Measurements from ENCODE around the gene IKZF1. TPM values are rescaled to one million over a fixed set of nuclear protein-coding genes. Genes with fewer than 3 reads are reported as not detected.

IKZF1 gene
- total RNA-seq, 1 experiment from 2014 or later, result 3.7 TPM

DNA sequence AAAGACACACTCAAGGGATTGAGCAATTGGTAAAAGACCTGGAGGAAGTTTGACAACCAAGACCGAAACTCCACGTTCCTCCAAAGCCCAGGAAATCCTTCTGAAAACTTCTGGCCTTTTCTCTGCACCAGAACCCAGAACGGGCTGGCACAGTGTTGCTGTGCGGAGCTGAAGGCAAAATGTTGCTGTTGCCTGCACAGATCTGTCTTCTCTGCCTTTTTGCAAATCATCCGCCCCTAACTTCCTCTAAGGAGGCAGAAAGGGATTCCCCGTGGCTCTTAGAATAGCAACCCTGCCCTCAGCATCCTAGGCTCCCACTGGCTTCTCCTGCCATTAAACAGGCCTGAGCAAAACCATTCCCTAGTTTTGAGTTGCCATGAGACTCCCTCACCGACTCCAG lies 100.7 kb downstream of the IKZF1 start:
- Histone ChIP-seq H3K4me1 (ENCODE audit: insufficient read depth, low read length, poor library complexity, severe bottlenecking) (no peaks in the 10 kb centered on the region), H3K9me3 (ENCODE audit: low read depth, low read length, poor library complexity, severe bottlenecking) (no peaks in the 10 kb centered on the region), H3K36me3 (ENCODE audit: insufficient read depth, low read length, poor library complexity, severe bottlenecking) (no peaks in the 10 kb centered on the region), H3K4me3 (ENCODE audit: low read depth, low read length, poor library complexity, severe bottlenecking) (no peak overlapping the region), H3K27ac (ENCODE audit: low read depth, low read length, poor library complexity, severe bottlenecking) (no peak overlapping the region), H3K27me3 (replicated peaks; ENCODE audit: insufficient read depth, low read depth, low read length, poor library complexity) (peaks cover 60% of the 10 kb centered on the region)
- DNase-seq (ENCODE audit: low spot score), result no peak
- BruUV-seq (replicated peaks), result no TSS peak
- POLR2A ChIA-PET (ENCODE audit: low non-redundant PET), result no interaction called here
- CTCF ChIA-PET, result interaction anchor here (0.6 kb wide), 2 partner anchors 191 to 446 kb away, joined by 3 to 6 read pairs; no protein-coding TSS in a partner anchor
- intact Hi-C loops (cut with micrococcal nuclease; ENCODE audit: unreplicated experiment), result no loop called here
- TF ChIP-seq, protein P1, sequence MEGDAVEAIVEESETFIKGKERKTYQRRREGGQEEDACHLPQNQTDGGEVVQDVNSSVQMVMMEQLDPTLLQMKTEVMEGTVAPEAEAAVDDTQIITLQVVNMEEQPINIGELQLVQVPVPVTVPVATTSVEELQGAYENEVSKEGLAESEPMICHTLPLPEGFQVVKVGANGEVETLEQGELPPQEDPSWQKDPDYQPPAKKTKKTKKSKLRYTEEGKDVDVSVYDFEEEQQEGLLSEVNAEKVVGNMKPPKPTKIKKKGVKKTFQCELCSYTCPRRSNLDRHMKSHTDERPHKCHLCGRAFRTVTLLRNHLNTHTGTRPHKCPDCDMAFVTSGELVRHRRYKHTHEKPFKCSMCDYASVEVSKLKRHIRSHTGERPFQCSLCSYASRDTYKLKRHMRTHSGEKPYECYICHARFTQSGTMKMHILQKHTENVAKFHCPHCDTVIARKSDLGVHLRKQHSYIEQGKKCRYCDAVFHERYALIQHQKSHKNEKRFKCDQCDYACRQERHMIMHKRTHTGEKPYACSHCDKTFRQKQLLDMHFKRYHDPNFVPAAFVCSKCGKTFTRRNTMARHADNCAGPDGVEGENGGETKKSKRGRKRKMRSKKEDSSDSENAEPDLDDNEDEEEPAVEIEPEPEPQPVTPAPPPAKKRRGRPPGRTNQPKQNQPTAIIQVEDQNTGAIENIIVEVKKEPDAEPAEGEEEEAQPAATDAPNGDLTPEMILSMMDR (conservative IDR thresholded peaks at IDR 0.05; ENCODE audit: low read depth, low read length), result no peak
- no peak for TF ChIP-seq EZH2 (IDR thresholded peaks at IDR 0.05; ENCODE audit: borderline replicate concordance, low read depth, low read length, poor library complexity, severe bottlenecking)

DNA sequence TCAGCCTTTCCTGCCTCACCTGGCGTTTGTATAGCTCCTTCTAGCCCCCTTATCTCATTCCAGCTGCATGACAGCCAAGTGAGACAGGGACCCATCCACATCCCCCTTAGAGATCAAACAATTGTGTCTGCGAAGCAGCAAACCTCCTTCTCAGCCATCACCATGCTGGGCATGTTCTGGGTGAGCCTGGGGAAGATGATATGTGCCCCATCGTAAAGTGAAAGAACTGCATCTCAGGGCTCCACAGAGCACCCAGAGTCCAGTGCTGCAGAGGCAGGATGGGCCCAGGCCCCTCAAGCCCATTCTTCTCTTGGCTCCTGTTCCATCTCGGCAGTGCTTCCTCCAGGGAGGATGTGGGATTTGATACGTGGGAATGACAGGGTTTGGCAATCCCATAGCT lies 102.4 kb downstream of the IKZF1 start:
- Histone ChIP-seq H3K27ac (ENCODE audit: low read depth, low read length, poor library complexity, severe bottlenecking) (no peak overlapping the region), H3K36me3 (ENCODE audit: insufficient read depth, low read length, poor library complexity, severe bottlenecking) (no peaks in the 10 kb centered on the region), H3K27me3 (replicated peaks; ENCODE audit: insufficient read depth, low read depth, low read length, poor library complexity) (peaks cover 43% of the 10 kb centered on the region), H3K9me3 (ENCODE audit: low read depth, low read length, poor library complexity, severe bottlenecking) (no peaks in the 10 kb centered on the region), H3K4me3 (ENCODE audit: low read depth, low read length, poor library complexity, severe bottlenecking) (no peak overlapping the region), H3K4me1 (ENCODE audit: insufficient read depth, low read length, poor library complexity, severe bottlenecking) (no peaks in the 10 kb centered on the region)
- POLR2A ChIA-PET (ENCODE audit: low non-redundant PET), result no interaction called here
- no peak for DNase-seq (ENCODE audit: low spot score)
- intact Hi-C loops (cut with micrococcal nuclease; ENCODE audit: unreplicated experiment), result no loop called here
- CTCF ChIA-PET, result no interaction called here
- no peak for TF ChIP-seq EZH2 (IDR thresholded peaks at IDR 0.05; ENCODE audit: borderline replicate concordance, low read depth, low read length, poor library complexity, severe bottlenecking)
- TF ChIP-seq, protein P1 (conservative IDR thresholded peaks at IDR 0.05; ENCODE audit: low read depth, low read length), result no peak
- BruUV-seq (replicated peaks), result no TSS peak

DNA sequence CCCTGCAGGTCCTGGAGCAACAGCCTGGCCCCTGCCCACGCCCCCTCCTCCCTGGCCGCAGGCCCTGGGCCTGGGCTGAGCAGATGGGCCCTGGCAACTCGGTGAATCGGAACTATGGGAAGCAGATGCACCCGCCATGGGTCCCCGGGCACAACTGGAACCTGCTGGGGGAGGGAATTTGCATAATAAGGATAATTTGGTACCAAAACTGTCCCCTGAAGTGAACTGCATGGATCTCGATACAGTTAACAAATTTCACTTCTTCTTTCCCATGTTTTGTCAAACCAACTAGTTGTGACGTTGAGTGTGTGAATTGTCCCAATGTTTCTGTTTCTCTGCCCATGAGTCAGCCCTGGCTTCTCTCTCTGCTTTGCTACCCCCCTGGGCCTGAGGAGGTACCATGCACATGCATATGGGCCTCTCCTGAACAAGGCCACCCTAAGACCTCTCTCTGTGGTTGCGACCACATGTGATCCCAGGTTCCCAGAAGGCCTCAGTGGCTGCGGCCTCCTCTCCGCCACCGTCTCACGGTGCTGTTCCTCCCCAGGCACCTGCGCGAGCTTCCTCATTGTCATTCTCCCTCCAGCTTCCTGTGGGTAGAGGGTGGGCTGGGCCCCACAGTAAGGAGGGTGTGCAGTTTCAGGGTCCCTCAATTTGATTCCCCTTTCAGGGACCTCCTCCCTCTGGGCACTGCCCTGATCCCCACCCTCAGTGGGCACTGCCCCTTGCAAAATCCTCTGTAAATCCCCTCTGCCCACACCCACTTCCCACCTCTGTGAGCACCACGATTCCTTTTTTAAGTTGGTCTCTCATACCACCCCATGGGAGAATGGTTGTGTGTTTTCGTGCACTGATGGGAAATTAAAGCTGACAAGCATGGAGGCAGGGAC lies 105.6 kb downstream of the IKZF1 start:
- Histone ChIP-seq H3K4me3 (ENCODE audit: low read depth, low read length, poor library complexity, severe bottlenecking) (no peak overlapping the region), H3K27me3 (replicated peaks; ENCODE audit: insufficient read depth, low read depth, low read length, poor library complexity) (peaks cover 13% of the 10 kb centered on the region), H3K27ac (ENCODE audit: low read depth, low read length, poor library complexity, severe bottlenecking) (no peak overlapping the region), H3K9me3 (ENCODE audit: low read depth, low read length, poor library complexity, severe bottlenecking) (no peaks in the 10 kb centered on the region), H3K36me3 (ENCODE audit: insufficient read depth, low read length, poor library complexity, severe bottlenecking) (no peaks in the 10 kb centered on the region), H3K4me1 (ENCODE audit: insufficient read depth, low read length, poor library complexity, severe bottlenecking) (no peaks in the 10 kb centered on the region)
- ChIA-PET CTCF (no interaction called here), POLR2A (ENCODE audit: low non-redundant PET) (no interaction called here)
- TF ChIP-seq, protein P1 (conservative IDR thresholded peaks at IDR 0.05; ENCODE audit: low read depth, low read length), result no peak
- intact Hi-C loops (cut with micrococcal nuclease; ENCODE audit: unreplicated experiment), result no loop called here
- no peak for DNase-seq (ENCODE audit: low spot score)
- BruUV-seq (replicated peaks), result no TSS peak

Data from A673 (cell line).